Omental fat pad (tissue), 4 donors: ENCODE measurements around the gene ATG7. TPM values are rescaled to one million over a fixed set of nuclear protein-coding genes. Genes with fewer than 3 reads are reported as not detected.
A peak's percentile ranks its signal among the peaks of the same experiment; 100 is the strongest.

Source experiments
- ATAC-seq: fragments of 150-250 bp; one replicate; pipeline ENCODE4 v1.9.1; 2016; ENCODE audit warnings: mild to moderate bottlenecking, moderate library complexity; ENCODE audit not compliant: low FRiP score
- DNase-seq: peaks from one replicate; pipeline ENCODE4 v3.0.0-alpha.2; 2019; ENCODE audit warnings: low spot score
- CTCF ChIP-seq, 3 donors: fragments of 450-650 bp; IDR thresholded peaks; one replicate each; pipeline ENCODE4 v1.5.1; 2016 to 2017; ENCODE audit warnings: antibody characterized with exemption in 3 of 3, mild to moderate bottlenecking in 3 of 3, moderate library complexity in 2 of 3
- total RNA-seq, 4 donors: library from RNA; depleted of rRNA; stranded (reverse); fragments of >200 nt; gene quantifications; one replicate each; pipeline ENCODE4 v1.1.0, GENCODE V29; 2016

The ATG7 gene
- total RNA-seq, 4 donors from 2014 or later, result 62.9 to 96.7 (median 76.2) TPM

GRCh38 chr3:11588338-11588737 lies 316.1 kb downstream of the ATG7 start:
- ATAC-seq (no peak), DNase-seq (no peak)
- no peak for TF ChIP-seq CTCF (IDR thresholded peaks at IDR 0.05)

GRCh38 chr3:11588755-11589154 lies 316.6 kb downstream of the ATG7 start:
- no peak for DNase-seq
- no peak for ATAC-seq
- no peak for TF ChIP-seq CTCF (IDR thresholded peaks at IDR 0.05)

GRCh38 chr3:11589706-11590105 lies 317.5 kb downstream of the ATG7 start:
- no peak for ATAC-seq
- no peak for TF ChIP-seq CTCF (IDR thresholded peaks at IDR 0.05)

GRCh38 chr3:11591002-11591355 lies 318.8 kb downstream of the ATG7 start:
- ATAC-seq (no peak), DNase-seq (no peak)
- TF ChIP-seq CTCF (IDR thresholded peaks at IDR 0.05), result no peak

More at GRCh38 chr3:11589706-11590105, 317.5 kb downstream of the ATG7 start:
- DNase-seq, result no peak

- no peak for TF ChIP-seq CTCF (IDR thresholded peaks at IDR 0.05)
- no peak for DNase-seq
- peak; percentile 19 for ATAC-seq
Measured at GRCh38 chr3:11591391-11592282, 319.4 kb downstream of the ATG7 start.

- ATAC-seq (peak; percentile 9), DNase-seq (no peak)
- no peak for TF ChIP-seq CTCF (IDR thresholded peaks at IDR 0.05)
Measured at GRCh38 chr3:11592445-11593298, 320.5 kb downstream of the ATG7 start.
